Esophagus muscularis mucosa (tissue), 4 donors: ENCODE data around the gene ATN1. TPM values are rescaled to one million over a fixed set of nuclear protein-coding genes. Genes with fewer than 3 reads are reported as not detected.

ENCODE experiments used
- DNase-seq: peaks from one replicate; pipeline ENCODE4 v3.0.0-alpha.2; 2017; ENCODE audit errors: extremely low spot score
- H3K27ac ChIP-seq, 4 donors: fragments of 200-600 bp; sonication (generic); replicated peaks in 1 of 4; 1 replicate in 3 of 4; 2 replicates in 1 of 4; pipeline ENCODE4 v1.5.1; 2016 to 2019; ENCODE audit warnings: mild to moderate bottlenecking in 1 of 4
- H3K27me3 ChIP-seq, 4 donors: fragments of 200-600 bp; sonication (generic); one replicate each; pipeline versions ENCODE4 v1.5.1 to v1.6.0; 2016 to 2019
- H3K36me3 ChIP-seq, 4 donors: fragments of 200-600 bp; sonication (generic); one replicate each; pipeline ENCODE4 v1.5.1; 2016 to 2019
- H3K4me1 ChIP-seq, 4 donors: fragments of 200-600 bp; sonication (generic); one replicate each; pipeline ENCODE4 v1.5.1; 2016 to 2019
- H3K4me3 ChIP-seq, 4 donors: fragments of 200-600 bp; sonication (generic); 1 replicate in 2 of 4; 2 replicates in 2 of 4; pipeline ENCODE4 v1.5.1; 2016 to 2019; ENCODE audit warnings: mild to moderate bottlenecking in 4 of 4, moderate library complexity in 1 of 4
- H3K9me3 ChIP-seq, 4 donors: fragments of 200-600 bp; sonication (generic); 1 replicate in 3 of 4; 2 replicates in 1 of 4; pipeline ENCODE4 v1.5.1; 2016 to 2019
- CTCF ChIP-seq, 3 experiments: fragments of 200-600 bp in 2 of 3; fragments of 450-650 bp in 1 of 3; sonication (generic) in 2 of 3; IDR thresholded peaks; one replicate each; pipeline ENCODE4 v1.5.1; 2017 to 2019; ENCODE audit warnings: antibody characterized with exemption in 3 of 3, mild to moderate bottlenecking in 2 of 3, moderate library complexity in 1 of 3
- EP300 ChIP-seq: sonication (generic); formaldehyde crosslinking; IDR thresholded peaks from one replicate; pipeline ENCODE4 v1.6.1; 2017; ENCODE audit warnings: antibody characterized with exemption
- POLR2A ChIP-seq: fragments of 450-650 bp; IDR thresholded peaks from one replicate; pipeline ENCODE4 v1.6.1; 2017; ENCODE audit warnings: antibody characterized with exemption, moderate library complexity, mild to moderate bottlenecking, low read depth
- POLR2AphosphoS5 ChIP-seq, 2 donors: sonication (generic); formaldehyde crosslinking; IDR thresholded peaks; one replicate each; pipeline ENCODE4 v1.6.1; 2017; ENCODE audit warnings: antibody characterized with exemption in 2 of 2
- WGBS: methylation state at CpG from one replicate; pipeline ENCODE4 v1.1.5; 2018; 5-methylcytosine and 5-hydroxymethylcytosine counted together
- intact Hi-C: fragments of 100-400 bp; cut with DNase I; formaldehyde crosslinking; loops from one replicate; pipeline ENCODE4 v1.15.1; 2023
- total RNA-seq, 4 donors: library from RNA; depleted of rRNA; stranded (reverse); fragments of >200 nt; gene quantifications; one replicate each; pipeline versions ENCODE4 v1.1.0 to v1.2.1, GENCODE V29; 2016

The ATN1 gene
- total RNA-seq, 4 donors from 2014 or later = 72.2 to 163 (median 92.4) TPM

DNA sequence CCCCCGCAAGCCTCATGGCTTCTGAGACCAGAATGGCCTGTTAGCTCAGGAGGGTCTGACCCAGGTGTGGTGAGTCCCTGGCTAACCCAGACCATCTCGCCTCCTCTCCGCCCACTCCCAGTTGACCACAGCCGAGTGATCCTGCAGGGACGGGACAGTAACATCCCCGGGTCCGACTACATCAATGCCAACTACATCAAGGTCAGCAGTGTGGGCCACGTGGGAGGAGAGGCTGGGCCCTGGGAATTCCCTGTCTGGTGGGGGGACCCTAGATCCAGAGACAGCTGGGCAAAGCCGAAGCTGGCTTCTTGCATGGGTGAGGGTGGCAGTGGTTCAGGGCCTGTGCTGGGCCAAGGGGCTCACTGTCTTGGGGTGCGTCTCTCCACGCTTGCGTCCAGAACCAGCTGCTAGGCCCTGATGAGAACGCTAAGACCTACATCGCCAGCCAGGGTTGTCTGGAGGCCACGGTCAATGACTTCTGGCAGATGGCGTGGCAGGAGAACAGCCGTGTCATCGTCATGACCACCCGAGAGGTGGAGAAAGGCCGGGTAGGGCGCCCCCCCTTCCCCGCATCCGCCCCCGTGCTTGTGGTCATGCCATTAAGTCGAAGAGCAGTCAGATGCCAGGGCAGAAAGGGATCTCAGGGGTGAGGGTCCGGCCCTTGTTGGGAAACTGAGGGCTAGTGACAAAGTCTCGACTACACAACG is 28.4 kb downstream of the ATN1 start:
- H3K27ac ChIP-seq = no peak overlapping the region
- no peaks in the 10 kb centered on the region for H3K27me3 ChIP-seq
- 71% methylated on average over 6 of the region's 28 CpGs for WGBS
- DNase-seq = no peak
- H3K36me3 ChIP-seq = no peaks in the 10 kb centered on the region
- H3K4me3 ChIP-seq = no peak overlapping the region
- no peak for TF ChIP-seq POLR2A
- TF ChIP-seq CTCF (IDR thresholded peaks at IDR 0.05) = no peak
- no peak for TF ChIP-seq POLR2AphosphoS5 (IDR thresholded peaks at IDR 0.05)
- no peaks in the 10 kb centered on the region for H3K9me3 ChIP-seq
- intact Hi-C loops = no loop called here
- H3K4me1 ChIP-seq = peaks cover 18 to 40% (median 33%) of the 10 kb centered on the region in 4 donors

DNA sequence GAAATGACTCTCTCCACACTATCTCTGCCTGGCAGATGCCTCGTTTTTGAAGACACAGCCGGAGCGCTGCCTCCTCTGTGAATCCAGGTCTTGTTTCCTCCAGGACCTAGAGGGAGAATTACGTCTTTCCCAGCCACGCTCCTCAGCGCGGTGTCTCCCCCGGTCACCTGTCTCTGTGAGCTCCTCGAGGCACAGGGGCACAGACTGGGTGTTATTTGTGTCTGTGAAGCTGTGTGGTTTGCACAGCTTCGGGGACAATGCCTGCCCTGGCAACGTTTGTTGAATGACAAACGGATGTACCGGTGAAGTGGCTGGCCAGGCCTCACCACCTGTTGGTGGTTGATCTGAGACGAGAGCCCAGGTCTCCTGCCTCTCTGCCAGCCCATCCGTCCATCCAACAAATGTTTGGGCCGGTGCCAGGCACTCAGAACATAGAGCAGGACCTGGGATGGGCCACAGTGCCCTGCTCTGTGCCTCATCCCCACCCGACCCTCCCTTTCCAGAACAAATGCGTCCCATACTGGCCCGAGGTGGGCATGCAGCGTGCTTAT is 29.5 kb downstream of the ATN1 start:
- no peaks in the 10 kb centered on the region for H3K36me3 ChIP-seq
- WGBS = 89% methylated on average over 9 of the region's 20 CpGs
- peaks cover 28 to 50% (median 44%) of the 10 kb centered on the region in 4 donors for H3K4me1 ChIP-seq
- TF ChIP-seq POLR2A (no peak), EP300 (no peak), POLR2AphosphoS5 (IDR thresholded peaks at IDR 0.05) (no peak), CTCF (IDR thresholded peaks at IDR 0.05) (no peak)
- H3K9me3 ChIP-seq = no peaks in the 10 kb centered on the region
- H3K27ac ChIP-seq = no peak overlapping the region
- no peak for DNase-seq
- H3K27me3 ChIP-seq = no peaks in the 10 kb centered on the region
- intact Hi-C loops = no loop called here
- H3K4me3 ChIP-seq = no peak overlapping the region

- peak overlapping the region in 2 of 4 donors; percentile 34 to 46 for H3K27ac ChIP-seq
- TF ChIP-seq POLR2A (no peak), EP300 (no peak), POLR2AphosphoS5 (IDR thresholded peaks at IDR 0.05) (no peak), CTCF (IDR thresholded peaks at IDR 0.05) (no peak)
- DNase-seq = no peak
- peaks cover 35 to 55% (median 49%) of the 10 kb centered on the region in 4 donors for H3K4me1 ChIP-seq
- no peaks in the 10 kb centered on the region for H3K27me3 ChIP-seq
- intact Hi-C loops = no loop called here
- H3K4me3 ChIP-seq = no peak overlapping the region
- 78% methylated on average over 16 of the region's 28 CpGs for WGBS
- no peaks in the 10 kb centered on the region for H3K36me3 ChIP-seq
- no peaks in the 10 kb centered on the region for H3K9me3 ChIP-seq
Observed at GRCh38 chr12:6957741-6958608, 30.2 kb downstream of the ATN1 start.

DNA sequence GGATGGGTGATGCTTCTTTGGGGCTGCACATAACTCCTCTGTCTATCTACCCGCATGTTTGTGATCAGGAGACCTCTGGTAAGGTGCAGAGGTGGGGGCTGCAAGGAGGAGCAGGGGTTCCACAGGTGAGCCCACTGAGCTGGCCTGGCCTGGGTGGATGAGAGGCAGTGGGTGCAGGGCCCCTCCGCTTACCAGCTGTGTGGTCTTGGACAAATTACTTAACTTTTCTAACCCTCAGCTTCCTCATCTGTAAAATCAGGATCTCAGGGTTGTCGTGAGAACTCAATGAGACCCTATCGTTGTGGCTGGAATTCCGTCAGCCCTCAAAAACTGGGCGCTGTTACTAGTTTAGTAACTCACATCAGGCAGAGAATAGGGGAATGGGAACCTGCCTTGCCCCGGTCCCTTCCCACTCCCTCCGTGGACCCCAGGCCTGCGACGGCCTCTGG is 30.9 kb downstream of the ATN1 start:
- no peak for DNase-seq
- H3K27me3 ChIP-seq = no peaks in the 10 kb centered on the region
- peaks cover 40 to 55% (median 47%) of the 10 kb centered on the region in 4 donors for H3K4me1 ChIP-seq
- H3K27ac ChIP-seq = peak overlapping the region; percentile 34 to 57 (median 42)
- 82% methylated on average over 10 of the region's 10 CpGs for WGBS
- H3K4me3 ChIP-seq = peak overlapping the region in 1 of 4 donors; percentile 5
- TF ChIP-seq CTCF (IDR thresholded peaks at IDR 0.05) = no peak
- no peak for TF ChIP-seq POLR2A
- H3K36me3 ChIP-seq = no peaks in the 10 kb centered on the region
- no peaks in the 10 kb centered on the region for H3K9me3 ChIP-seq
- intact Hi-C loops = no loop called here
